Tongue (tissue), 2 donors: ENCODE measurements around the gene CYTH2. TPM values are rescaled to one million over a fixed set of nuclear protein-coding genes. Genes with fewer than 3 reads are reported as not detected.

Experiments
- DNase-seq: peaks from one replicate; pipeline ENCODE4 v3.0.0-alpha.2; 2015
- total RNA-seq: library from RNA; depleted of rRNA; stranded (reverse); fragments of >200 nt; gene quantifications from one replicate; pipeline ENCODE4 v1.2.3, GENCODE V29; 2014

Gene CYTH2, protein sequence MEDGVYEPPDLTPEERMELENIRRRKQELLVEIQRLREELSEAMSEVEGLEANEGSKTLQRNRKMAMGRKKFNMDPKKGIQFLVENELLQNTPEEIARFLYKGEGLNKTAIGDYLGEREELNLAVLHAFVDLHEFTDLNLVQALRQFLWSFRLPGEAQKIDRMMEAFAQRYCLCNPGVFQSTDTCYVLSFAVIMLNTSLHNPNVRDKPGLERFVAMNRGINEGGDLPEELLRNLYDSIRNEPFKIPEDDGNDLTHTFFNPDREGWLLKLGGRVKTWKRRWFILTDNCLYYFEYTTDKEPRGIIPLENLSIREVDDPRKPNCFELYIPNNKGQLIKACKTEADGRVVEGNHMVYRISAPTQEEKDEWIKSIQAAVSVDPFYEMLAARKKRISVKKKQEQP
- total RNA-seq: 39.1 TPM

DNA sequence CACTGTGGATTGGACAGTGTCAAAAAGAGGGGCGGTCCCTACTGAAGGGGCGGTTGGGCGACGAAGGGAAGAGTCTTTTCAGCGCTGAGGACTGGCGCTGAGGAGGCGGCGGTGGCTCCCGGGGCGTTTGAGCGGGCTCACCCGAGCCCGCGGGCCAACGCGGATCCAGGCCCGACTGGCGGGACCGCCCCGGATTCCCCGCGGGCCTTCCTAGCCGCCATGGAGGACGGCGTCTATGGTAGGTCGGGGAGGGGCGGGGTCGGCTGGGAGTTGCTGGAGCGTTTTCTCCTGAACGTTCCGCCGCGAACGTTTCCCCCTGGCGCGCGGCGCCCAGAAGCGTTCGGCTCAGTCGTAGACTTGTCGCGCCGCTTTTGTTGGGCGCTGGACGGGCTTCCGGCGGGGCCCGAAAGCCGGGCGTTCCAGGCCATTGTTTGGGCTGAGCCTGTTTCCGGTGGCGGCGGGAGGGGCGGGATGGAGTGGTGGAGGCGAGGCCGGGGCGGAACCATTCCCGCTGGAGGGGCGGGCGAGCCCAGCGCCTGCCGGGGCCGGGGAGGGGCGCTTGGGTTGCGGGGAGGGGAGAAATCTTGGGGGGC lies at the start of gene CYTH2:
CYTH2 (plus strand) TSS at position 81 of the 593 bp plus-strand sequence; CDS start at position 220, 139 bp downstream.
- DNase-seq: peak; percentile 90

DNA sequence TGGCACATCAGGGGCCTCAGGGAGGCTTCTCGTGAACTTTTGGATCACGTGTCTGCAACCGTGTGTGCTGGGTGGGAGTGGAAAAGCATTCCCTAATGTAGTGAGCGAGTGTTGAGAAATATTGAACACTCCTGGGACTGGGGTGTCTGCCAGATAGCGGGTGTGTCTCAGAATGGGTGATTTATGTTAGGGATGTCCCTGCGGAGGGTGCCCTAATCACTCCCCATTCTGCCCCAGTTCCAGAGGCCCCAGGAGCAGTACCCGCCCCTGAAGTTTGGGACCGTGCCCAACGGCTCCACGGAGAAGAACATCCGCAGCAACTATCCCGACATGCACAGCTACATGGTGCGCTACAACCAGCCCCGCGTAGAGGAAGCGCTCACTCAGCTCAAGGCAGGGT lies 47.6 kb upstream of the CYTH2 start:
- no peak for DNase-seq

DNA sequence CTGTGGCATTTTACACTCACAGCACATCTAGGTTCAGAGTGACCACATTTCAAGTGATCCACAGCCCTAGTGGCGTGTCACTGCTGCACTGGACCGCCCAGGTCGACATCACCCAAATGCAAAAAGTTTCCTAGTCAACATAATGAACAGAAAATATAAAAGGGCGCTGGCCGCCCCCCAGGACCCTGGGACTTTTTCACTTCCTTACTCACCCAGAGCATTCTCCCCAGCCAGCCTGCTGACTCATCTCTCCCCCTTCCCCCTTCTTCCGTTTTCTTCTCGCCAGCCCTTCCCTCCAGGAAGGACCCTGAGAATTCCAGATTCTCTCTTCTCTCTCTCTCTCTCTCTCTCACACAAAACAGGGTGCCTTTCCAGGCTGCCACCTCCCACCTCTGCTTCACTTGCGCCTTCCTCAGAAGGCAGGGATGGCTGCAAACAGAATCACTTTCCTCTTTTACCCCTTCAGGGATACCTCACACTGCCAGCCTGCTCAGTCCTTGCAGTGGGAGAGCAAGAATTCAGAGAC lies 44.4 kb upstream of the CYTH2 start:
- no peak for DNase-seq

DNA sequence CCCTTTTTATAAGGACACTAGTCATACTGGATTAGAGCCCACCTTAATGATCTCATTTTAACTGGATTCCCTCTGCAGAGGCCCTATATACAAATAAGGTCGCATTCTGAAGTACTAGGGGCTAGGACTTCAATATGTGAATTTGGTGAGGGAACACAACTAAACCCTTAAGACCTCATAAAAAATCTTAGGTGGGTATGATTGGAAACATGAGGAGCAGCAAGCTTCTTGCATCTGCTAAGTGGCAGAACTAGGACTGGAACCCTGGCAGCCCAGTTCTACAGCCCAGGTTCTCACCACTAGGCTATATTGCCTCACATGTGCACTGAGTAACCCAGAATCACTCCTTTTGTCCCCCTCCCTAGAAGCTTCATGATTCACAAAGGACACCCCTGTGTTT lies 40.5 kb upstream of the CYTH2 start:
- DNase-seq: no peak

DNA sequence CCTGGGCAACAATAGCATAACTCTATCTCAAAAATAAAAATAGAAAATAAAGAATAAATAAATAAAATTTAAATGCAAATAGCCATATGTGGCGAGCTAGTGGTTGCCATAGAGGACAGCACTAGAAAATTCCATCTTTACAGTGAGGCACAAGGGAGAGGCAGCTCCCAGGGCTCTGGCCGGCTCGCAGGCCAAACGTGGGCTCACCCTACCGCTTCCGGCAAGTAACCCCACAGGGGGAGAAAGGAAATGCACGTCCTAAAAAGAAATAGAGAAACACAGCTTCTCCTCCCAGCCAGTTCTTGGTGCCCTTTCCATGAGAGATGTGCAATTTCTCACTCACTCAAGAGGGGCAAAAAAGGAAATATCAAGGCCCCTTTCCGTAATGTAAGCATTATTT lies 35.8 kb upstream of the CYTH2 start:
- no peak for DNase-seq

DNA sequence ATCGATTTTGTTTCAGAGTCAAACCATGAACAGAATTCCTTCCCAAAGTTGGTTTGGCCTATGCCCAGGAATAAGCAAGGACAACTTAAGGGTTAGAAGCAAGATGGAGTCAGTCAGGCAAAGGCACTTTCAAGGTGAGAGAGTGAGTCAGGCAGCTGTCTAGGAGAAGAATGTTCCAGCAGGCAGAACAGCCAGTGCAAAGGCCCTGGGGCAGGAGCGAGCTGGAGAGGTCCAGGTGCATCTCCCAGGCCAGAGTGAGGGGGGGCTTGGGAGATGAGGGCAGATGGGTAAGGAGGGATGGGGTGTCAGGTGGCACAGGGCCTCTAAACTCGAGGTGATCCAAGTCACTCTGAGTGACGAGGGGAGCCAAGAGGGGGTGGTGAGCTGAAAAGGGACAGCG lies 32.6 kb upstream of the CYTH2 start:
- DNase-seq: no peak

DNA sequence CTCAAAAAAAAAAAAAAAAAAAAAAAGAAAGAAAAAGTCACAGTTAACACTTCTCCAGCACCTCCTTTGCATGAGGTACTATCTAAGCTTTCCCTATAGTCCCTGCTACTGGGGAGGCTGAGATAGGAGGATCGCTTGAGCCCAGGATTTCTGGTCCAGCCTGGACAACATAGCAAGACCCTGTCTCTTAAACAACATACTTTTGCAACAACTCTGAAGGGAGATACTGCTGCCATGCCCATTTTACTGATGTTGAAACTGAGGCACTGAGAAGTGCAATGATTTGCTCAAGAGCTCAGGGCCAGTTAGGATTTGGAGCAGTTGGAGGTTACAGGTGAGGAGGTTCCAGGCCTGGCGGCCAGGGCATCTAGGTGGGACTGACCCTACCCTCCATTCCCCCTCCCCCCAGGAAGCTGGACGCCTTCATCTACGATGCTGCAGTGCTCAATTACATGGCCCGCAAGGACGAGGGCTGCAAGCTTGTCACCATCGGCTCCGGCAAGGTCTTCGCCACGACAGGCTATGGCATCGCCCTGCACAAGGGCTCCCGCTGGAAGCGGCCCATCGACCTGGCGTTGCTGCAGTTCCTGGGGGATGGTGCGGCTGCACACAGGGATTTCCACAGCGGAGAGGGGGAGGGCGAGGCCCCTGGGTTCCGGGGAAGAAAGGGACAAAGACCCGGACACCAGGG lies 27.7 kb upstream of the CYTH2 start:
- no peak for DNase-seq

DNA sequence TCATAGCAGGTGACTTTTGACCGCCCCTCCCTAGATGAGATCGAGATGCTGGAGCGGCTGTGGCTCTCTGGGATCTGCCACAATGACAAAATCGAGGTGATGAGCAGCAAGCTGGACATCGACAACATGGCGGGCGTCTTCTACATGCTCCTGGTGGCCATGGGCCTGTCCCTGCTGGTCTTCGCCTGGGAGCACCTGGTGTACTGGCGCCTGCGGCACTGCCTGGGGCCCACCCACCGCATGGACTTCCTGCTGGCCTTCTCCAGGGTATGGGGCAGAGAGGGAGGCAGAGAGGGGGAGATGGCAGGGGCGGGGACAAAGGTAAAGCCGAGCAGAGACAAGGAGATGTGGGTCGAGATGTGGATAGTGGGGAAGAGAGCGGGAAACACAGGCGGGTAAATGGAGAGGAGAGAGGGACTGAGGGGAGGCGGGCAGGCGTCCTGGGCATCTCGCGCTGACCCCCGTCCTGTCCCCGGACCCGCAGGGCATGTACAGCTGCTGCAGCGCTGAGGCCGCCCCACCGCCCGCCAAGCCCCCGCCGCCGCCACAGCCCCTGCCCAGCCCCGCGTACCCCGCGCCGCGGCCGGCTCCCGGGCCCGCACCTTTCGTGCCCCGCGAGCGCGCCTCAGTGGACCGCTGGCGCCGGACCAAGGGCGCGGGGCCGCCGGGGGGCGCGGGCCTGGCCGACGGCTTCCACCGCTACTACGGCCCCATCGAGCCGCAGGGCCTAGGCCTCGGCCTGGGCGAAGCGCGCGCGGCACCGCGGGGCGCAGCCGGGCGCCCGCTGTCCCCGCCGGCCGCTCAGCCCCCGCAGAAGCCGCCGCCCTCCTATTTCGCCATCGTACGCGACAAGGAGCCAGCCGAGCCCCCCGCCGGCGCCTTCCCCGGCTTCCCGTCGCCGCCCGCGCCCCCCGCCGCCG lies 26.8 kb upstream of the CYTH2 start:
- DNase-seq: no peak

DNA sequence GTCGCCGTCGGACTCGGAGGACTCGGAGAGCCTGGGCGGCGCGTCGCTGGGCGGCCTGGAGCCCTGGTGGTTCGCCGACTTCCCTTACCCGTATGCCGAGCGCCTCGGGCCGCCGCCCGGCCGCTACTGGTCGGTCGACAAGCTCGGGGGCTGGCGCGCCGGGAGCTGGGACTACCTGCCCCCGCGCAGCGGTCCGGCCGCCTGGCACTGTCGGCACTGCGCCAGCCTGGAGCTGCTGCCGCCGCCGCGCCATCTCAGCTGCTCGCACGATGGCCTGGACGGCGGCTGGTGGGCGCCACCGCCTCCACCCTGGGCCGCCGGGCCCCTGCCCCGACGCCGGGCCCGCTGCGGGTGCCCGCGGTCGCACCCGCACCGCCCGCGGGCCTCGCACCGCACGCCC lies 25.9 kb upstream of the CYTH2 start:
- peak; percentile 39 for DNase-seq

DNA sequence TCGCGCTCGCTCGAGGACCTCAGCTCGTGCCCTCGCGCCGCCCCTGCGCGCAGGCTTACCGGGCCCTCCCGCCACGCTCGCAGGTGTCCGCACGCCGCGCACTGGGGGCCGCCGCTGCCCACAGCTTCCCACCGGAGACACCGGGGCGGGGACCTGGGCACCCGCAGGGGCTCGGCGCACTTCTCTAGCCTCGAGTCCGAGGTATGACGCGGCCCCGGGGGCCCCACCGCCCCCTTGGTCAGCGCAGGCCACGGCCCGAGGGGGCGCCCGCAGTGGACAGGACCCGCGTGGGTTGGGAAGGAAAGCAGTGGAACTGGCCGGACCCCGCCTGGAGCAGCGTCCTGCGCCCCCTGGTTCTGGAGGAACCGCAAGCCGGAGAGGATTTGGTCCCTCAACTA lies 25.4 kb upstream of the CYTH2 start:
- no peak for DNase-seq

DNA sequence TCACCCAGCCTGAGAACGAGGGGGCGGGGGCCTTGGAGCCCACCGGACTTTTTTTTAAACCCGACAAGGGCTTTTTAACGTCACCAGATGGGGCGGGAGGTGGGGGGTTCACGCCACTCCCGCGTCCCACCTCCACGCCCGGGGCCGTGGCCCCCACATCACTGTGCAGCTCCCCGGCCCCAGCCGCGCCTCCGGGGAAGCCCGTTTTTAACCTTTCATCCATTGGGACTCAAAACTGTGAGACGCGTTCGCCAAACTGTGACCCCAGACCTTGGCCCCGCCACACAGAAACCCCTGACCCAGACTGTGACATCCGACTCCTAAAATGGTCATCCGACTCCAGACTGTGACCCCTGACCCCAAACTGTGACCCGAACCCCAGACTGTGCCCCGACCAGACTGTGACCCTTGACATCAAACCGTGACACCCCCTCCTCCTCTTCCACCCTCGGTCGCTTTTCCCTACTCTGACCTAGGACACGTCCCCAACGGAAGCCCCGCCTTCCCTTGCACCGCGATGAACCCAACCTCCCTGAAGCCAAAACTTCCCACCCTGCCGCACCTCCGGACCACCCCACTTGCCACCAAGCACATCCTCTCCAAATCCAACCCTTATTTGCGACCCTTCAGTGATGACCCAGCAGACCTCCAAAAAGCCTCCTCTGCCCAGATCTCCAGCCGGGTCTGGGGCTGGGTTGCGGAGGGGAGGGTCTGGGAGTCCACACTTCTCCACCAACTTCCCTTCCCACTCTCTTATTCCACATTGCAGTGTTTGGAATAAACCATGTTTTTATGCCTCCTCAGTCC lies 24.8 kb upstream of the CYTH2 start:
- no peak for DNase-seq

DNA sequence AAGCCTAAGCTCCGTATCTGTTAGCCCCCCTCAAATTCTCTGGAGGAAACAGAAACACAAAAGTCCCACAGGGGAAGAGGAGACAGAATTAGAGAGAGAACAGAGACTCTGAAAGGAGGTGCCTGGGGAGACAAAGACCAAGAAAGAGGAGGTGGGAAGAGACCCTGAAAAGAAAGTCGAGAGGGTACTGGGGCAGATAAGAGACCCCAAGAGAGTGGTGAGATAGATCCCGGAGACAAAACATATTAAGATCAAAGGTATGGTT lies 24.3 kb upstream of the CYTH2 start:
- DNase-seq: no peak

DNA sequence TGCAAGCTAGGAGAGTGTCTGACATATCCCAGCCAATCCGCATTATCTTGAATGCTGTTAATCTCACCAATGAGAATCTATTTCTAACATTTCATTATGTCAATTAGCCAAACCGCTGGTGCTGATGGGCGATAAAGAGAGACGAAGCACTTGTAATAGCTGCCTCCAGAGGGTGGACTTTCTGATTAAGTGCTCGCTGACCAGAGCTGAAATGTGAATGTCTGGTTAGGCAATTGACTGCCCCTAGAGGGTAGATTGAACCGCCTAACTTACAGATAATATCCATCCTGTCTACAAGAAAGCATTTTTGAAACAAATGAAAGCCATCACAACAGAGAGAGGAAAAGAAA lies 23.9 kb upstream of the CYTH2 start:
- no peak for DNase-seq

DNA sequence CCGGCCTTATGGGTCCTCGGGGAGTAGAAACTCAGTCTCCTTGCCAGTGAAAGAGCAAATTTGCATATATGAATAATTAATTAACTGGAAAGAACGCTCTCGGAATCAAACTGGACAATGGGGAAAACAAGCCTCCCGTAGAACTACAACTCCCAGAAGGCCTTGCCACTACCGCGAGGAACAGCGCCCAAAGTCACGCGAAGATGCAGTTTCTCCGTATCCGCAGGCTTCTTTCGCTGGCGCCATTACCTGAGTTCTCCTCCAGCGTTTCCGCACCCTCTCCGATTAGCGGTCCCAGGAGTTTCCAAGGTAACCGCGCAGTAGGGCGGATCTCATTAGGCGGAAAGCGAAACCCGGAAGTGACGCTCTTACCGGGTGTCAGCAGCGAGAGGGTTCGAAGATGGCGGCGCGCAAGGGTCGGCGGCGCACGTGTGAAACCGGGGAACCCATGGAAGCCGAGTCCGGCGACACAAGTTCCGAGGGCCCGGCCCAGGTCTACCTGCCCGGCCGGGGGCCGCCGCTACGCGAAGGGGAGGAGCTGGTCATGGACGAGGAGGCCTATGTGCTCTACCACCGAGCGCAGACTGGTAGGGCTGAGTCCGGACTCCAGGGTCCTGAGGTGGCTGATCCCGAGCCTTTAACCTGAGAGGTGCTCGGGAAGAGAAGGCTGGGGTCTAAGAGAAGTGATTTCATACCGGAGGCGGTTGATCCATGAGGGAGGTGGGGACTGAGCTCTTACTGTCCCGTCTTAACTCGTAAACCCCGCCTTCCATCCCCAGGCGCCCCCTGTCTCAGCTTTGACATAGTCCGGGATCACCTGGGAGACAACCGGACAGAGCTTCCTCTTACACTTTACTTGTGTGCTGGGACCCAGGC lies 23.3 kb upstream of the CYTH2 start, which contains the start of gene GRWD1:
GRWD1 (plus strand) TSS at position 378 of the 876 bp plus-strand sequence; CDS start at position 401, 23 bp downstream.
- DNase-seq: peak; percentile 98

DNA sequence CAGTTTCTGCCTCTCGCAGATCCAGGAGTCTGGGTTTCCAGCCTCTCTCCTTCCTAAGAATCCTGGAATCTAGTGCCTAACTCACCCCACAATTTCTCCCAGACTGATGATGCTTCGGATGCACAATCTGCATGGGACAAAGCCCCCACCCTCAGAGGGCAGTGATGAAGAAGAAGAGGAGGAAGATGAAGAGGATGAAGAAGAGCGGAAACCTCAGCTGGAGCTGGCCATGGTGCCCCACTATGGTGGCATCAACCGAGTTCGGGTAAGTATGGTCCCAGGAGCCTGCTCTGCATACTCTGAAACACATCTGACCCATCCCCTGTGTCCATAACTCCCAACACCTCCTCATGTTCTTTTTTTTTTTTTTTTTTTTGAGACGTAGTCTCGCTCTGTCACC lies 22.6 kb upstream of the CYTH2 start:
- DNase-seq: no peak

DNA sequence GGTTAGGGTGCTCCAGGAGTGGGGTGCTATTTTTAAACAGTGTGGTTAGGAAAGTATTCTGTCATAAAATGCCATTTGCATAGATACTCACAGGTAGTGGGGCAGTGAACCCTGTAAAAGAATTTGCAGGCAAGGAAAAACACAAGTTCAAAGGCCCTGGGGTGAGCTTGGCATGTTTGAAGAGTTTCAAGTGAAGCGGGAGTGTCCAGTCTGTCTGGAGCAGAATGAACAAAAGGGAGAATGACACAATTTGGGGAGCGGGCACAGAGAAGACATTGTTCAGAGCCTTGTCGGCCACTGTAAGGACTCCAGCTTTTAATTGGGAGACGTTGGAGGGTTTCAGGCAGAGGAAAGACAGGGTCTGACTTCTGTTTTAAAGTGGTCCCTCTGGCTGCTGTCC lies 20.6 kb upstream of the CYTH2 start:
- no peak for DNase-seq

DNA sequence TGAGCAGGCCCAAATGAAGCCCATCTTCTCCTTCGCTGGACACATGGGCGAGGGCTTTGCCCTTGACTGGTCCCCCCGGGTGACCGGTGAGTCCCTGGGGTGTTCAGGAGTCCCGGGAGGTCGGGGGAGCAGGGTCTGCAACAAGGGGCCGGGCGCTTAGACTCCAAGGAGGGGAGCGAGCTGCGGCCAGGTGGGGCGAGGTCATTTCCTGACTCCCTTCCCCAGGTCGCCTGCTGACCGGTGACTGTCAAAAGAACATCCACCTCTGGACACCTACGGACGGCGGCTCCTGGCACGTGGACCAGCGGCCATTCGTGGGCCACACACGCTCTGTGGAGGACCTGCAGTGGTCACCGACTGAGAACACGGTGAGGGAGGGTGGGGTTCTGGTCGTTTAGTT lies 18.7 kb upstream of the CYTH2 start:
- no peak for DNase-seq

DNA sequence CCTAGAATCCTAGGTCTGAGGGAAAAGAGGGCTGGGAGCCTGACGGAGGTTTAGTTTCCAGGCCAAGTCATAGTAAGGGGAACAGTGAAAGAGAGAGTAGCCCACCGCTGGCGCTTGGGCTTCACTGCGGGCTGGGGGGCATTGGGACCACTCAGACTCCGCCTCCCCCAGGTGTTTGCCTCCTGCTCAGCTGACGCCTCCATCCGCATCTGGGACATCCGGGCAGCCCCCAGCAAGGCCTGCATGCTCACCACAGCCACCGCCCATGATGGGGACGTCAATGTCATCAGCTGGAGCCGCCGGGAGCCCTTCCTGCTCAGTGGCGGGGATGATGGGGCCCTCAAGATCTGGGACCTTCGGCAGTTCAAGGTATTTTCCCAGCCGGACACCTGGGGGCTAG lies 18.3 kb upstream of the CYTH2 start:
- no peak for DNase-seq

DNA sequence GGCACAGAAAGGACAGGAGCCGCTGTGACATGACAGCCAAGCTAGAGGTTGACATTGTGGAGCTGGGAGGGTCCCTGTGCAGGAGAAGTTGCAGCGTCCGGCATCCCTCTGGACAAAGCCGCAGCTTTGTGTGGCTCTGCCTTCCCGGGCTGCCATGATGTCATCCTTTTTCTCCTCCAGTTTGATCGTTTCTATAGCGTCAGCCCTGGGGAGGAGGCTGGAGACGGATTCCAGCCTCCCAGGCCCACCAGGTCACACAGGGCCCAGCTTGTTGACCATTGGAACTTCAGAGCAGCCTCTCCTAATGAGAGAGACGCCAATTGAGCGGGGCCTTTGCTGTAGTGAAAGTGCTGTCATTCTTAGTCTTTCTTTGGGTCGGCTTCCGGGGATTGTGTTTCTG lies 17.5 kb upstream of the CYTH2 start:
- DNase-seq: no peak
